Hepatocyte (in vitro differentiated cells): ENCODE results near the gene NELL2. TPM values are rescaled to one million over a fixed set of nuclear protein-coding genes. Genes with fewer than 3 reads are reported as not detected.
A peak's percentile ranks its signal among the peaks of the same experiment; 100 is the strongest.

Experiments
- DNase-seq: peaks from one replicate; pipeline ENCODE4 v3.0.0-alpha.2; 2016; ENCODE audit warnings: low spot score
- H2AFZ ChIP-seq: fragments of 200-600 bp; sonication (generic); 2 replicates; pipeline ENCODE4 v1.6.0; 2016; ENCODE audit warnings: antibody characterized with exemption, mild to moderate bottlenecking
- H3K27ac ChIP-seq: fragments of 200-600 bp; sonication (generic); 2 replicates; pipeline ENCODE4 v1.5.1; 2016; ENCODE audit warnings: mild to moderate bottlenecking
- H3K27me3 ChIP-seq: fragments of 200-600 bp; sonication (generic); 2 replicates; pipeline ENCODE4 v1.6.1; 2016
- H3K36me3 ChIP-seq: fragments of 200-600 bp; sonication (generic); replicated peaks from 2 replicates; pipeline ENCODE4 v1.5.1; 2016; ENCODE audit warnings: low read depth; ENCODE audit not compliant: insufficient read depth
- H3K4me1 ChIP-seq: fragments of 200-600 bp; sonication (generic); 2 replicates; pipeline ENCODE4 v1.5.1; 2016; ENCODE audit warnings: mild to moderate bottlenecking, moderate library complexity; ENCODE audit not compliant: insufficient read depth
- H3K4me2 ChIP-seq: fragments of 200-600 bp; sonication (generic); 2 replicates; pipeline ENCODE4 v1.6.0; 2016
- H3K4me3 ChIP-seq: fragments of 200-600 bp; sonication (generic); 2 replicates; pipeline ENCODE4 v1.5.1; 2016; ENCODE audit warnings: mild to moderate bottlenecking
- H3K79me2 ChIP-seq: fragments of 200-600 bp; sonication (generic); 2 replicates; pipeline ENCODE4 v1.6.0; 2017; ENCODE audit warnings: mild to moderate bottlenecking
- H3K9me2 ChIP-seq: fragments of 200-600 bp; sonication (generic); replicated peaks from 2 replicates; pipeline ENCODE4 v1.6.0; 2017; ENCODE audit warnings: mild to moderate bottlenecking; ENCODE audit not compliant: insufficient read depth
- H3K9me3 ChIP-seq: fragments of 200-600 bp; sonication (generic); 2 replicates; pipeline ENCODE4 v1.5.1; 2016; ENCODE audit warnings: low read depth, mild to moderate bottlenecking
- H4K20me1 ChIP-seq: fragments of 200-600 bp; sonication (generic); 2 replicates; pipeline ENCODE4 v1.6.0; 2016; ENCODE audit warnings: mild to moderate bottlenecking; ENCODE audit not compliant: insufficient read depth, poor library complexity, severe bottlenecking
- EZH2 ChIP-seq: fragments of 200-600 bp; sonication (generic); IDR thresholded peaks from 2 replicates; pipeline ENCODE4 v1.6.1; 2016; ENCODE audit warnings: antibody characterized with exemption, mild to moderate bottlenecking, borderline replicate concordance
- EZH2phosphoT487 ChIP-seq: fragments of 200-600 bp; sonication (generic); IDR thresholded peaks from one replicate; pipeline ENCODE4 v1.6.1; 2018; ENCODE audit warnings: antibody characterized with exemption, mild to moderate bottlenecking, low read depth, moderate library complexity; ENCODE audit not compliant: unreplicated experiment, severe bottlenecking
- whole genome bisulfite sequencing: methylation state at CpG from one replicate; pipeline ENCODE4 v1.1.6; 2016; ENCODE audit warnings: low lambda C conversion rate; ENCODE audit errors: missing lambda C conversion rate; 5-methylcytosine and 5-hydroxymethylcytosine counted together
- polyA plus RNA-seq: library from polyadenylated mRNA; unstranded; fragments of >200 nt; fragmentation: Nextera tagmentation; extraction: Ambion mirVana; gene quantifications from 2 replicates; pipeline ENCODE4 v1.2.1, GENCODE V29; 2016
- total RNA-seq: library from RNA; depleted of rRNA; stranded (reverse); fragments of >200 nt; gene quantifications from 2 replicates; pipeline ENCODE4 v1.2.3, GENCODE V29; 2014
- TF ChIP-seq, protein P1 (sequence below): fragments of 200-600 bp; sonication (generic); IDR thresholded peaks from 2 replicates; pipeline ENCODE4 v1.5.1; 2016; ENCODE audit warnings: antibody characterized with exemption, mild to moderate bottlenecking; ENCODE audit not compliant: poor library complexity

NELL2 gene
- total and polyA plus RNA-seq, 2 experiments from 2014 or later, result 7.4 to 31.3 TPM

DNA sequence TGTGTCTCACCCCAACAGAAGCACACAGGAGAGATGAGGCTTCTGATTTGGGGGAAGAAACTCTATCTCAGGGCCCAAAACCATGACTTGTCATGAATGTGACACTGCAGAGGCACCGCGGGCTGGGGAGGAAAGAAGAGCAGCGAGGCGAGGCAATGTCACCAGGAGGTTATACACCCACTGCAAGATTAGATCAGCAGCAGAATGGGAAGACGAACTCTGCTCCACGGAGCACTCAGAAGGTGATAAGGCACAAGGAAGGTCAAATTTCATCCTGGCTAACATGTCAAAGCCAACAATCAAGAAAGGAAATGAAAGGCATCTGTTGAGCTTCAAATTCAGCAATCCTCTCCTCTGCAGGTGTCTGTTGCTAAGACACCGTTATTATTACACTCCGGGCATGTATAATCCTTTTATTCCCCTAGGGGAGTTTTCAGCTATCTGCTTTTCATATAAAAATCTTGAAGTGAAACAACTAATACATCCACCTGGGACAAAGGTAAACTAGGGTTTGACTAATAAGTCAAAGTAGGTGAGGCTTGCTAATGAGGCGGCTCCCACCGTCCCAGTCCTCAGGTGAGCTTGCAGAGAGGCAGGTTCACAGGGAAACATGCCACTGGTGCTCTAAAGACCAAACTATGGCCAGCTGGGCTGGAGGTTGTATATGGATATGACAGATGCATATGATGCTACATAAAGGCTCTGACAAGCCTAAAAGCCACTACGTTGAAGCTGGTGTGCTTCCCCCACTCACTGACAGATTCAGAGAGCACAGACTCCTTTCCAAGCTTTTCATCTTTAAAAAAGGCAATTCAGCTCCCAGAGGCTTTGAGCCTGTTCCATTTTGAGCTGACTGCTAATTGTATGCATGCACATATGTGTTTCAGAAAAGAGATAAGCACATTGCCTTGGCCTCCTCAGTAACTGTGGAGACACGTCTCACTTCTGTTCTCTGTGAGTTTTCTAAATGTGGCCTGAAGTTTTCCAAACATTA is 221.2 kb downstream of the NELL2 start:
- Histone ChIP-seq H2AFZ (no peak overlapping the region), H3K9me2 (no peaks in the 10 kb centered on the region), H3K4me2 (peak overlapping the region; percentile 42), H3K36me3 (no peaks in the 10 kb centered on the region), H3K27me3 (no peaks in the 10 kb centered on the region), H3K4me3 (no peak overlapping the region), H3K4me1 (peaks cover 10% of the 10 kb centered on the region), H3K79me2 (no peaks in the 10 kb centered on the region), H3K27ac (no peak overlapping the region), H4K20me1 (no peaks in the 10 kb centered on the region), H3K9me3 (no peaks in the 10 kb centered on the region)
- TF ChIP-seq, protein P1, sequence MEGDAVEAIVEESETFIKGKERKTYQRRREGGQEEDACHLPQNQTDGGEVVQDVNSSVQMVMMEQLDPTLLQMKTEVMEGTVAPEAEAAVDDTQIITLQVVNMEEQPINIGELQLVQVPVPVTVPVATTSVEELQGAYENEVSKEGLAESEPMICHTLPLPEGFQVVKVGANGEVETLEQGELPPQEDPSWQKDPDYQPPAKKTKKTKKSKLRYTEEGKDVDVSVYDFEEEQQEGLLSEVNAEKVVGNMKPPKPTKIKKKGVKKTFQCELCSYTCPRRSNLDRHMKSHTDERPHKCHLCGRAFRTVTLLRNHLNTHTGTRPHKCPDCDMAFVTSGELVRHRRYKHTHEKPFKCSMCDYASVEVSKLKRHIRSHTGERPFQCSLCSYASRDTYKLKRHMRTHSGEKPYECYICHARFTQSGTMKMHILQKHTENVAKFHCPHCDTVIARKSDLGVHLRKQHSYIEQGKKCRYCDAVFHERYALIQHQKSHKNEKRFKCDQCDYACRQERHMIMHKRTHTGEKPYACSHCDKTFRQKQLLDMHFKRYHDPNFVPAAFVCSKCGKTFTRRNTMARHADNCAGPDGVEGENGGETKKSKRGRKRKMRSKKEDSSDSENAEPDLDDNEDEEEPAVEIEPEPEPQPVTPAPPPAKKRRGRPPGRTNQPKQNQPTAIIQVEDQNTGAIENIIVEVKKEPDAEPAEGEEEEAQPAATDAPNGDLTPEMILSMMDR, result no peak
- TF ChIP-seq EZH2, result no peak
- TF ChIP-seq EZH2phosphoT487, result no peak
- WGBS, result 24% methylated on average over 12 of the region's 12 CpGs
- DNase-seq, result no peak

DNA sequence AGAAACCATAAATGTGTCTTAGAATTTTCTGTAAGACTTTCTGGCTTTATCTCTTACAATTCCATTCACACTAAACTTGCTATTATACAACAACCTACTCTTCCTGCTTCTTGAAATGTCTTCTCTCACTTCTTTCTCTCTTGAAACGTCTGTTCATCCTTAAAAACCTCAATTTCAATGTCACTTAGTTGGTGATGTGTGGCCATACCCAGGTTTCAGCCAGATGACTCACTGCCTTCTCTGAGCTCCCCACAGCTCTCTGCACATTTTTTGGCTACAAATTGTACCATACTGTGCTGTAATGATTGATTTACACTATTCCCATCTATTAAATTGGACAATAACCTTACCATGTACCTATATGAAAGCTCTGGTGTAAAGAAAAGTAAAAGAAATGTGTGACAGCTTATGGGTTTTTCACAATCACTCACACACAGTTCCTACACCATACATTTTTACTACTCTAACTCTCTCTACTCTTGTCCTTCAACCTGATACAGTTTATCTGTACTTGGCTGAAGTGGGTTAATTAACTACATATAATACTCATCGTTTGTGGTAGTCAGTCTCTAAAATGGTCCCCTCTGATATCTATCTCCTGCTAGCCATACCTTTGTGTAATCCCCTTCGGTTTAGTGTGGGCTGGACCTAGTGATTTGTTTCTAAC is 222.1 kb downstream of the NELL2 start:
- 40% methylated on average over 3 of the region's 3 CpGs for WGBS
- TF ChIP-seq EZH2 (no peak), EZH2phosphoT487 (no peak)
- TF ChIP-seq, protein P1, result no peak
- H3K4me2 ChIP-seq, result no peak overlapping the region
- no peaks in the 10 kb centered on the region for H3K9me2 ChIP-seq
- H3K4me1 ChIP-seq, result peaks cover 10% of the 10 kb centered on the region
- H2AFZ ChIP-seq, result no peak overlapping the region
- no peaks in the 10 kb centered on the region for H4K20me1 ChIP-seq
- H3K27ac ChIP-seq, result no peak overlapping the region
- no peaks in the 10 kb centered on the region for H3K27me3 ChIP-seq
- H3K9me3 ChIP-seq, result no peaks in the 10 kb centered on the region
- H3K4me3 ChIP-seq, result no peak overlapping the region
- H3K79me2 ChIP-seq, result no peaks in the 10 kb centered on the region
- H3K36me3 ChIP-seq, result no peaks in the 10 kb centered on the region
- no peak for DNase-seq

DNA sequence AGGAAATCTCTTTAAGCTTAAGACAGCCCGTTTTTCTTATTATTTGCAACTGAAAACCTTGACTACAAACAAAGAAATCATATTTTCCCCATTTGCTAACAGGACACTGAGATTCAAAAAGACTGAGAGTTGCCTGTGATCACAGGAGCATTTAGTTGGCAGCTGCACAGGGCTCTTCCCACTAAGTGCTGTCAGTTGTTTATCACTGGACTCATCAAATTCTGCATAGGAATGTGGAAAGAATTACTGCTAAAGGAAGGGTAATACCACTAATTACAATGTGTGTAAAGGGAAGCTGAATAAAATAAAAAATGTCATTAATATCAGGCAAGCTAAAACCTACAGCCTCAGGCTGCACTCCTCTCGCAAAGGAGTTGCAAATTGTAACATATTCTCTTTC is 226.4 kb downstream of the NELL2 start:
- TF ChIP-seq EZH2phosphoT487 (no peak), EZH2 (no peak)
- TF ChIP-seq, protein P1, result no peak
- H3K9me2 ChIP-seq, result no peaks in the 10 kb centered on the region
- no peaks in the 10 kb centered on the region for H3K79me2 ChIP-seq
- H3K9me3 ChIP-seq, result no peaks in the 10 kb centered on the region
- no peaks in the 10 kb centered on the region for H3K27me3 ChIP-seq
- no peak overlapping the region for H2AFZ ChIP-seq
- H3K27ac ChIP-seq, result no peak overlapping the region
- 63% methylated on average over 2 of the region's 2 CpGs for WGBS
- H3K4me1 ChIP-seq, result peaks cover 3% of the 10 kb centered on the region
- no peak overlapping the region for H3K4me3 ChIP-seq
- no peak for DNase-seq
- H4K20me1 ChIP-seq, result no peaks in the 10 kb centered on the region
- no peak overlapping the region for H3K4me2 ChIP-seq
- H3K36me3 ChIP-seq, result no peaks in the 10 kb centered on the region
